T-helper 2 cell treated with Interferon-gamma antibody and Interleukin-4, amounts not matched to agents 100 ng/mL and 5 ng/mL, for 36 hours (primary cell): ENCODE results near the gene BBX. TPM values are rescaled to one million over a fixed set of nuclear protein-coding genes. Genes with fewer than 3 reads are reported as not detected.

Source experiments
- intact Hi-C: fragments of 100-400 bp; cut with micrococcal nuclease; formaldehyde crosslinking; loops from one replicate; pipeline ENCODE4 v1.15.1; 2023
- total RNA-seq: library from RNA; stranded (reverse); gene quantifications from 2 replicates; pipeline ENCODE4 v1.2.3, GENCODE V29; 2022

BBX gene
- total RNA-seq, result 28.0 and 33.3 TPM in 2 replicates

- intact Hi-C loops, result loop anchor here (1.0 to 2.0 kb wide), 5 partner anchors 92 to 700 kb away; partner anchors contain the start of genes CD47 and IFT57
Observed at GRCh38 chr3:107522510-107523288, at the start of gene BBX. BBX (plus strand) TSS chr3:107522962; CDS start chr3:107710461, 187,499 bp downstream.

- intact Hi-C loops, result no loop called here
Observed at GRCh38 chr3:107476462-107476861, 46.3 kb upstream of the BBX start.

GRCh38 chr3:107487490-107487889, 35.3 kb upstream of the BBX start:
- intact Hi-C loops, result no loop called here

- intact Hi-C loops, result no loop called here
Observed at GRCh38 chr3:107488942-107489341, 33.8 kb upstream of the BBX start.

GRCh38 chr3:107493134-107493533, 29.6 kb upstream of the BBX start:
- intact Hi-C loops, result no loop called here

GRCh38 chr3:107496855-107497254, 25.9 kb upstream of the BBX start:
- intact Hi-C loops, result no loop called here

- intact Hi-C loops, result no loop called here
Observed at GRCh38 chr3:107498646-107499045, 24.1 kb upstream of the BBX start.

- intact Hi-C loops, result no loop called here
Observed at GRCh38 chr3:107506458-107506857, 16.3 kb upstream of the BBX start.

- intact Hi-C loops, result no loop called here
Observed at GRCh38 chr3:107508331-107508730, 14.4 kb upstream of the BBX start.

- intact Hi-C loops, result no loop called here
Observed at GRCh38 chr3:107512108-107512507, 10.7 kb upstream of the BBX start.

- intact Hi-C loops, result no loop called here
Observed at GRCh38 chr3:107514453-107514852, 8.3 kb upstream of the BBX start.

GRCh38 chr3:107516475-107516874, 6.3 kb upstream of the BBX start:
- intact Hi-C loops, result no loop called here

GRCh38 chr3:107520535-107520934, 2.2 kb upstream of the BBX start:
- intact Hi-C loops, result no loop called here

GRCh38 chr3:107521469-107522059, 1.2 kb upstream of the BBX start:
- intact Hi-C loops, result loop anchor here (1.0 to 2.0 kb wide), 5 partner anchors 91 to 701 kb away; partner anchors contain the start of genes CD47 and IFT57

GRCh38 chr3:107523289-107523538, 452 bp downstream of the BBX start:
- intact Hi-C loops, result loop anchor here (2.0 kb wide), 4 partner anchors 282 to 700 kb away; partner anchors contain the start of genes CD47 and IFT57

- intact Hi-C loops, result loop anchor here (1.0 to 2.0 kb wide), 5 partner anchors 76 to 699 kb away; partner anchors contain the start of genes CD47 and IFT57
Observed at GRCh38 chr3:107523539-107524325, 970 bp downstream of the BBX start.

- intact Hi-C loops, result loop anchor here (1.0 kb wide), 1 partner anchor 75 kb away; no protein-coding TSS in a partner anchor
Observed at GRCh38 chr3:107524326-107524840, 1.6 kb downstream of the BBX start.

GRCh38 chr3:107524841-107525643, 2.3 kb downstream of the BBX start:
- intact Hi-C loops, result loop anchor here (1.0 to 5.0 kb wide), 2 partner anchors 74 to 1297 kb away; partner anchors contain the start of gene TRAT1

- intact Hi-C loops, result loop anchor here (5.0 kb wide), 1 partner anchor 1297 kb away; the partner anchor contains the start of gene TRAT1
Observed at GRCh38 chr3:107525644-107526305, 3.0 kb downstream of the BBX start.

GRCh38 chr3:107531917-107532469, 9.2 kb downstream of the BBX start:
- intact Hi-C loops, result no loop called here
